MCF 10A (cell line): ENCODE results near the gene MIER3. TPM values are rescaled to one million over a fixed set of nuclear protein-coding genes. Genes with fewer than 3 reads are reported as not detected.

ENCODE experiments used
- BruUV-seq: library from RNA; stranded (reverse); fragments of 400-500 nt; replicated peaks from 2 replicates; lab custom pipeline; 2021; lab: Mats Ljungman, UMichigan
- CTCF ChIA-PET: fragments of 300-600 bp; sonication (Branson Sonifier 250); formaldehyde crosslinking; extraction: SDS; loops from one replicate; lab custom pipeline; 2021; ENCODE audit warnings: antibody characterized with exemption, inconsistent platforms; lab: Yijun Ruan, JAX
- POLR2A ChIA-PET: fragments of 300-600, 350-650 bp; sonication (Branson Sonifier 250); formaldehyde crosslinking; extraction: SDS; loops from one replicate; lab custom pipeline; 2020; ENCODE audit warnings: antibody characterized with exemption, inconsistent platforms; lab: Yijun Ruan, JAX
- DNase-seq: peaks from one replicate; pipeline ENCODE4 v3.0.0-alpha.2; 2018; ENCODE audit not compliant: unreplicated experiment
- H3K27ac Mint-ChIP-seq: one replicate; pipeline ENCODE4 v1.8.0; 2022; ENCODE audit warnings: mild to moderate bottlenecking, low read depth, mixed read lengths; ENCODE audit not compliant: unreplicated experiment
- H3K27me3 Mint-ChIP-seq: one replicate; pipeline ENCODE4 v1.8.0; 2022; ENCODE audit warnings: mixed read lengths; ENCODE audit not compliant: insufficient read depth, unreplicated experiment
- H3K36me3 Mint-ChIP-seq: one replicate; pipeline ENCODE4 v1.8.0; 2022; ENCODE audit warnings: mild to moderate bottlenecking, moderate library complexity, mixed read lengths; ENCODE audit not compliant: insufficient read depth, unreplicated experiment
- H3K4me1 Mint-ChIP-seq: one replicate; pipeline ENCODE4 v1.8.0; 2022; ENCODE audit warnings: mixed read lengths; ENCODE audit not compliant: insufficient read depth, unreplicated experiment
- H3K4me3 Mint-ChIP-seq: one replicate; pipeline ENCODE4 v1.8.0; 2022; ENCODE audit warnings: mild to moderate bottlenecking, moderate library complexity, mixed read lengths; ENCODE audit not compliant: unreplicated experiment
- H3K9me3 Mint-ChIP-seq: one replicate; pipeline ENCODE4 v1.8.0; 2022; ENCODE audit warnings: mixed read lengths; ENCODE audit not compliant: unreplicated experiment
- CTCF ChIP-seq: fragments of 200-600 bp; IDR thresholded peaks from one replicate; pipeline ENCODE4 v1.8.0; 2022; ENCODE audit warnings: antibody characterized with exemption, mild to moderate bottlenecking; ENCODE audit not compliant: unreplicated experiment
- intact Hi-C: fragments of 100-400 bp; cut with micrococcal nuclease; formaldehyde crosslinking; loops from 2 replicates; pipeline ENCODE4 v1.14.1; 2022
- total RNA-seq: library from RNA; stranded (reverse); gene quantifications from 2 replicates; pipeline ENCODE4 v1.2.3, GENCODE V29; 2022

MIER3 gene
- total RNA-seq, 1 experiment from 2014 or later = 17.8 TPM

- Mint-ChIP-seq H3K27ac (no peak overlapping the region), H3K9me3 (no peaks in the 10 kb centered on the region), H3K4me1 (peaks cover 6% of the 10 kb centered on the region), H3K27me3 (no peaks in the 10 kb centered on the region), H3K36me3 (peaks cover 66% of the 10 kb centered on the region), H3K4me3 (no peak overlapping the region)
- no peak for DNase-seq
- ChIA-PET CTCF (interaction anchor here (1.5 to 2.1 kb wide), 2 partner anchors 35 to 609 kb away, joined by 6 to 7 read pairs; no protein-coding TSS in a partner anchor), POLR2A (no interaction called here)
- intact Hi-C loops = no loop called here
- TF ChIP-seq CTCF = no peak
- BruUV-seq = no TSS peak
Observed at GRCh38 chr5:56873056-56873455, 78.9 kb downstream of the MIER3 start.

GRCh38 chr5:56871777-56872176 lies 80.1 kb downstream of the MIER3 start:
- CTCF ChIA-PET = no interaction called here
- no peak for TF ChIP-seq CTCF
- POLR2A ChIA-PET = no interaction called here

More at GRCh38 chr5:56871777-56872176, 80.1 kb downstream of the MIER3 start:
- no peak for DNase-seq
- H3K9me3 Mint-ChIP-seq = no peaks in the 10 kb centered on the region
- no peaks in the 10 kb centered on the region for H3K27me3 Mint-ChIP-seq
- no peak overlapping the region for H3K27ac Mint-ChIP-seq
- H3K4me3 Mint-ChIP-seq = no peak overlapping the region
- H3K36me3 Mint-ChIP-seq = peaks cover 56% of the 10 kb centered on the region
- intact Hi-C loops = no loop called here
- peaks cover 6% of the 10 kb centered on the region for H3K4me1 Mint-ChIP-seq
- no TSS peak for BruUV-seq

Other genes starting within 250 kb of the MIER3 start
- gene MAP3K1, start 136.6 kb downstream of the MIER3 start, total RNA-seq = 6.6 and 7.9 TPM in 2 replicates
- gene SETD9, start 42.5 kb downstream of the MIER3 start, total RNA-seq = 10.6 and 11.5 TPM in 2 replicates
- gene GPBP1, start 221.9 kb upstream of the MIER3 start, total RNA-seq = 63.6 and 66.5 TPM in 2 replicates